Chondrocyte (in vitro differentiated cells): ENCODE data around the gene SYNGAP1. TPM values are rescaled to one million over a fixed set of nuclear protein-coding genes. Genes with fewer than 3 reads are reported as not detected.

Experiments
- DNase-seq: peaks from one replicate; pipeline ENCODE4 v3.0.0; 2021; ENCODE audit warnings: mixed read lengths, low spot score
- H3K27ac Mint-ChIP-seq: one replicate; pipeline ENCODE4 v1.8.0; 2021; ENCODE audit warnings: mild to moderate bottlenecking, moderate library complexity, mixed read lengths; ENCODE audit not compliant: unreplicated experiment
- H3K27me3 Mint-ChIP-seq: 2 replicates; pipeline ENCODE4 v1.8.0; 2021; ENCODE audit warnings: low read depth, mixed read lengths
- H3K36me3 Mint-ChIP-seq: 2 replicates; pipeline ENCODE4 v1.8.0; 2021; ENCODE audit warnings: low read depth, mixed read lengths
- H3K4me1 Mint-ChIP-seq: 2 replicates; pipeline ENCODE4 v1.8.0; 2021; ENCODE audit warnings: low read depth, mild to moderate bottlenecking, mixed read lengths
- H3K4me3 Mint-ChIP-seq: one replicate; pipeline ENCODE4 v1.8.0; 2021; ENCODE audit warnings: mild to moderate bottlenecking, moderate library complexity, mixed read lengths; ENCODE audit not compliant: unreplicated experiment
- H3K9me3 Mint-ChIP-seq: 2 replicates; pipeline ENCODE4 v1.8.0; 2021; ENCODE audit warnings: low read depth, mixed read lengths
- CTCF ChIP-seq: fragments of 200-600 bp; sonication (generic); IDR thresholded peaks from 2 replicates; pipeline ENCODE4 v1.5.0; 2021; ENCODE audit warnings: antibody characterized with exemption, mild to moderate bottlenecking, moderate library complexity
- total RNA-seq: library from RNA; stranded (reverse); gene quantifications from 3 replicates; pipeline ENCODE4 v1.2.1, GENCODE V29; 2021

Gene SYNGAP1
- total RNA-seq, 1 donor from 2014 or later, result 24.7 TPM

GRCh38 chr6:33488339-33488738 lies 68.5 kb downstream of the SYNGAP1 start:
- Mint-ChIP-seq H3K27me3 (peaks cover 21% of the 10 kb centered on the region), H3K4me3 (no peak overlapping the region), H3K36me3 (peaks cover 1% of the 10 kb centered on the region), H3K4me1 (no peaks in the 10 kb centered on the region), H3K27ac (no peak overlapping the region), H3K9me3 (peaks cover 4% of the 10 kb centered on the region)
- no peak for DNase-seq
- no peak for TF ChIP-seq CTCF

- H3K4me1 Mint-ChIP-seq, result no peaks in the 10 kb centered on the region
- peaks cover 21% of the 10 kb centered on the region for H3K27me3 Mint-ChIP-seq
- H3K36me3 Mint-ChIP-seq, result no peaks in the 10 kb centered on the region
- DNase-seq, result no peak
- H3K9me3 Mint-ChIP-seq, result no peaks in the 10 kb centered on the region
- no peak overlapping the region for H3K4me3 Mint-ChIP-seq
- H3K27ac Mint-ChIP-seq, result no peak overlapping the region
- TF ChIP-seq CTCF, result no peak
Measured at GRCh38 chr6:33490198-33490597, 70.3 kb downstream of the SYNGAP1 start.

- H3K9me3 Mint-ChIP-seq, result no peaks in the 10 kb centered on the region
- no peak for TF ChIP-seq CTCF
- H3K27me3 Mint-ChIP-seq, result peaks cover 21% of the 10 kb centered on the region
- H3K4me1 Mint-ChIP-seq, result no peaks in the 10 kb centered on the region
- DNase-seq, result no peak
- H3K4me3 Mint-ChIP-seq, result no peak overlapping the region
- no peaks in the 10 kb centered on the region for H3K36me3 Mint-ChIP-seq
- H3K27ac Mint-ChIP-seq, result no peak overlapping the region
Measured at GRCh38 chr6:33490621-33491020, 70.8 kb downstream of the SYNGAP1 start.

GRCh38 chr6:33492093-33492492 lies 72.2 kb downstream of the SYNGAP1 start:
- no peak for TF ChIP-seq CTCF
- H3K27me3 Mint-ChIP-seq, result peaks cover 19% of the 10 kb centered on the region
- no peaks in the 10 kb centered on the region for H3K36me3 Mint-ChIP-seq
- H3K27ac Mint-ChIP-seq, result no peak overlapping the region
- no peaks in the 10 kb centered on the region for H3K9me3 Mint-ChIP-seq
- no peaks in the 10 kb centered on the region for H3K4me1 Mint-ChIP-seq
- no peak for DNase-seq
- no peak overlapping the region for H3K4me3 Mint-ChIP-seq

GRCh38 chr6:33497157-33497556 lies 77.3 kb downstream of the SYNGAP1 start:
- no peaks in the 10 kb centered on the region for H3K4me1 Mint-ChIP-seq
- H3K27ac Mint-ChIP-seq, result no peak overlapping the region
- no peaks in the 10 kb centered on the region for H3K36me3 Mint-ChIP-seq
- no peaks in the 10 kb centered on the region for H3K9me3 Mint-ChIP-seq
- peaks cover 21% of the 10 kb centered on the region for H3K27me3 Mint-ChIP-seq
- DNase-seq, result no peak
- TF ChIP-seq CTCF, result no peak
- H3K4me3 Mint-ChIP-seq, result no peak overlapping the region
